CD14-positive monocyte (primary cell): ENCODE data around the gene CDKN1C. TPM values are rescaled to one million over a fixed set of nuclear protein-coding genes. Genes with fewer than 3 reads are reported as not detected.

ENCODE experiments used
- DNase-seq, 3 donors: peaks; one replicate each; pipeline ENCODE4 v3.0.0-alpha.2; 2011 to 2022
- H2AFZ ChIP-seq: 2 replicates; pipeline ENCODE4 v1.6.0; 2012; ENCODE audit warnings: mild to moderate bottlenecking, low read depth, low read length, inconsistent platforms; ENCODE audit not compliant: insufficient read depth, poor library complexity, severe bottlenecking
- H3K27ac ChIP-seq, 2 donors: 1 replicate in 1 of 2; 2 replicates in 1 of 2; pipeline ENCODE4 v1.5.1; 2012 to 2013; ENCODE audit warnings: low read length in 2 of 2, control low read depth in 1 of 2, inconsistent platforms in 1 of 2, low read depth in 1 of 2, mild to moderate bottlenecking in 1 of 2
- H3K27me3 ChIP-seq, 2 donors: one replicate each; pipeline versions ENCODE4 v1.6.0 to v1.6.1; 2011 to 2013; ENCODE audit warnings: low read length in 2 of 2; ENCODE audit not compliant: control insufficient read depth in 2 of 2, insufficient read depth in 2 of 2
- H3K36me3 ChIP-seq, 2 donors: replicated peaks in 1 of 2; 1 replicate in 1 of 2; 2 replicates in 1 of 2; pipeline versions ENCODE4 v1.5.1 to v1.6.1; 2012 to 2013; ENCODE audit warnings: low read length in 2 of 2, control low read depth in 1 of 2, inconsistent platforms in 1 of 2, mild to moderate bottlenecking in 1 of 2; ENCODE audit not compliant: insufficient read depth in 2 of 2, control insufficient read depth in 1 of 2
- H3K4me1 ChIP-seq, 2 donors: 1 replicate in 1 of 2; 2 replicates in 1 of 2; pipeline versions ENCODE4 v1.5.1 to v1.6.1; 2012 to 2013; ENCODE audit warnings: low read length in 2 of 2, control low read depth in 1 of 2, inconsistent platforms in 1 of 2, mild to moderate bottlenecking in 1 of 2, moderate library complexity in 1 of 2; ENCODE audit not compliant: insufficient read depth in 2 of 2, control insufficient read depth in 1 of 2
- H3K4me2 ChIP-seq: replicated peaks from 2 replicates; pipeline ENCODE3; 2012; ENCODE audit warnings: low read length, moderate library complexity, mild to moderate bottlenecking; ENCODE audit not compliant: poor library complexity, severe bottlenecking; ENCODE audit errors: extremely low read depth
- H3K4me3 ChIP-seq, 3 experiments: fragments of 200-600 bp in 1 of 3; sonication (generic) in 1 of 3; replicated peaks in 1 of 3; 1 replicate in 2 of 3; 2 replicates in 1 of 3; pipeline ENCODE4 v1.5.1; 2011 to 2013; ENCODE audit warnings: low read length in 3 of 3, mild to moderate bottlenecking in 3 of 3, control low read depth in 2 of 3, low read depth in 2 of 3, inconsistent platforms in 1 of 3, moderate library complexity in 1 of 3
- H3K79me2 ChIP-seq: 2 replicates; pipeline ENCODE4 v1.6.0; 2012; ENCODE audit warnings: mild to moderate bottlenecking, control low read depth, inconsistent platforms, low read length, moderate library complexity; ENCODE audit not compliant: insufficient read depth
- H3K9ac ChIP-seq: 2 replicates; pipeline ENCODE4 v1.6.0; 2017; ENCODE audit warnings: low read length, mild to moderate bottlenecking; ENCODE audit not compliant: insufficient read depth, poor library complexity, severe bottlenecking
- H3K9me3 ChIP-seq, 2 donors: replicated peaks in 1 of 2; 1 replicate in 1 of 2; 2 replicates in 1 of 2; pipeline versions ENCODE4 v1.5.1 to v1.6.1; 2012 to 2013; ENCODE audit warnings: low read length in 2 of 2, control low read depth in 1 of 2; ENCODE audit not compliant: control insufficient read depth in 1 of 2, insufficient read depth in 1 of 2
- H4K20me1 ChIP-seq: 2 replicates; pipeline ENCODE4 v1.6.0; 2012; ENCODE audit warnings: mild to moderate bottlenecking, low read length, control low read depth, moderate library complexity; ENCODE audit not compliant: insufficient read depth
- H3K27ac Mint-ChIP-seq, 7 donors: one replicate each; pipeline ENCODE4 v1.8.0; 2020; ENCODE audit warnings: mild to moderate bottlenecking in 7 of 7, mixed read lengths in 7 of 7, moderate library complexity in 6 of 7, inconsistent platforms in 2 of 7
- H3K27me3 Mint-ChIP-seq, 3 donors: one replicate each; pipeline ENCODE4 v1.8.0; 2021 to 2022; ENCODE audit warnings: low read depth in 3 of 3, mild to moderate bottlenecking in 3 of 3, mixed read lengths in 3 of 3, moderate library complexity in 3 of 3, inconsistent platforms in 1 of 3
- H3K36me3 Mint-ChIP-seq, 2 donors: one replicate each; pipeline ENCODE4 v1.8.0; 2020; ENCODE audit warnings: mixed read lengths in 2 of 2, inconsistent platforms in 1 of 2, mild to moderate bottlenecking in 1 of 2
- H3K4me1 Mint-ChIP-seq: one replicate; pipeline ENCODE4 v1.8.0; 2020; ENCODE audit warnings: mild to moderate bottlenecking, mixed read lengths
- H3K4me3 Mint-ChIP-seq, 2 donors: one replicate each; pipeline ENCODE4 v1.8.0; 2020; ENCODE audit warnings: mild to moderate bottlenecking in 2 of 2, mixed read lengths in 2 of 2, moderate library complexity in 1 of 2
- H3K9me3 Mint-ChIP-seq, 7 donors: one replicate each; pipeline ENCODE4 v1.8.0; 2020 to 2022; ENCODE audit warnings: mixed read lengths in 7 of 7, mild to moderate bottlenecking in 6 of 7, moderate library complexity in 6 of 7, inconsistent platforms in 2 of 7
- WGBS: methylation state at CpG from one replicate; pipeline ENCODE4 v1.1.5; 2013; ENCODE audit warnings: missing lambda C conversion rate; ENCODE audit not compliant: insufficient coverage; 5-methylcytosine and 5-hydroxymethylcytosine counted together
- intact Hi-C, 2 donors: fragments of 100-400 bp; cut with micrococcal nuclease; formaldehyde crosslinking; loops; one replicate each; pipeline versions ENCODE4 v1.15.0 to v1.15.1; 2023
- polyA plus RNA-seq, 3 donors: library from polyadenylated mRNA; depleted of rRNA in 1 of 3; unstranded in 2 of 3; stranded (reverse) in 1 of 3; fragments of 300-500 nt in 2 of 3; fragments of >200 nt in 1 of 3; fragmentation: Illumina TruSeq in 2 of 3; gene quantifications; 1 replicate in 2 of 3; 2 replicates in 1 of 3; pipeline ENCODE4 v1.2.3, GENCODE V29; 2012 to 2021
- TF ChIP-seq, protein P1 (sequence below): fragments of 200-600 bp; IDR thresholded peaks from one replicate; pipeline ENCODE4 v1.8.0; 2022; ENCODE audit warnings: antibody characterized with exemption, mild to moderate bottlenecking

CDKN1C gene
- polyA plus RNA-seq, 3 donors, result 3.2 to 36.4 (median 4.7) TPM

- H2AFZ ChIP-seq, result peak overlapping the region; percentile 76
- intact Hi-C loops, result no loop called here
- peaks cover 0 to 2% of the 10 kb centered on the region in 2 donors for H3K27me3 ChIP-seq
- peak overlapping the region; percentile 23 to 68 for H3K27ac ChIP-seq
- peaks cover 7 to 14% of the 10 kb centered on the region in 2 donors for H3K36me3 Mint-ChIP-seq
- peak overlapping the region; percentile 26 to 88 (median 77) for H3K27ac Mint-ChIP-seq
- H3K4me3 ChIP-seq, result peak overlapping the region in 2 of 3 experiments; percentile 49 to 77
- H3K4me2 ChIP-seq, result peak overlapping the region; percentile 88
- H3K27me3 Mint-ChIP-seq, result peaks cover 4 to 24% (median 10%) of the 10 kb centered on the region in 3 donors
- H3K9ac ChIP-seq, result peak overlapping the region; percentile 63
- no peaks in the 10 kb centered on the region for H3K79me2 ChIP-seq
- peaks cover 31% of the 10 kb centered on the region for H3K4me1 Mint-ChIP-seq
- peak; percentile 61 to 64 (median 63) for DNase-seq
- no peaks in the 10 kb centered on the region for H3K36me3 ChIP-seq
- TF ChIP-seq, protein P1, sequence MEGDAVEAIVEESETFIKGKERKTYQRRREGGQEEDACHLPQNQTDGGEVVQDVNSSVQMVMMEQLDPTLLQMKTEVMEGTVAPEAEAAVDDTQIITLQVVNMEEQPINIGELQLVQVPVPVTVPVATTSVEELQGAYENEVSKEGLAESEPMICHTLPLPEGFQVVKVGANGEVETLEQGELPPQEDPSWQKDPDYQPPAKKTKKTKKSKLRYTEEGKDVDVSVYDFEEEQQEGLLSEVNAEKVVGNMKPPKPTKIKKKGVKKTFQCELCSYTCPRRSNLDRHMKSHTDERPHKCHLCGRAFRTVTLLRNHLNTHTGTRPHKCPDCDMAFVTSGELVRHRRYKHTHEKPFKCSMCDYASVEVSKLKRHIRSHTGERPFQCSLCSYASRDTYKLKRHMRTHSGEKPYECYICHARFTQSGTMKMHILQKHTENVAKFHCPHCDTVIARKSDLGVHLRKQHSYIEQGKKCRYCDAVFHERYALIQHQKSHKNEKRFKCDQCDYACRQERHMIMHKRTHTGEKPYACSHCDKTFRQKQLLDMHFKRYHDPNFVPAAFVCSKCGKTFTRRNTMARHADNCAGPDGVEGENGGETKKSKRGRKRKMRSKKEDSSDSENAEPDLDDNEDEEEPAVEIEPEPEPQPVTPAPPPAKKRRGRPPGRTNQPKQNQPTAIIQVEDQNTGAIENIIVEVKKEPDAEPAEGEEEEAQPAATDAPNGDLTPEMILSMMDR, result no peak
- 50% methylated on average over 2 of the region's 4 CpGs for WGBS
- peaks cover 3% of the 10 kb centered on the region for H4K20me1 ChIP-seq
- H3K4me3 Mint-ChIP-seq, result peak overlapping the region; percentile 72 to 82
- no peaks in the 10 kb centered on the region for H3K9me3 ChIP-seq
- H3K4me1 ChIP-seq, result peaks cover 29 to 30% of the 10 kb centered on the region in 2 donors
- H3K9me3 Mint-ChIP-seq, result peaks cover 0 to 2% (median 0%) of the 10 kb centered on the region in 7 donors
Observed at GRCh38 chr11:2892967-2893528, 7.5 kb upstream of the CDKN1C start.

DNA sequence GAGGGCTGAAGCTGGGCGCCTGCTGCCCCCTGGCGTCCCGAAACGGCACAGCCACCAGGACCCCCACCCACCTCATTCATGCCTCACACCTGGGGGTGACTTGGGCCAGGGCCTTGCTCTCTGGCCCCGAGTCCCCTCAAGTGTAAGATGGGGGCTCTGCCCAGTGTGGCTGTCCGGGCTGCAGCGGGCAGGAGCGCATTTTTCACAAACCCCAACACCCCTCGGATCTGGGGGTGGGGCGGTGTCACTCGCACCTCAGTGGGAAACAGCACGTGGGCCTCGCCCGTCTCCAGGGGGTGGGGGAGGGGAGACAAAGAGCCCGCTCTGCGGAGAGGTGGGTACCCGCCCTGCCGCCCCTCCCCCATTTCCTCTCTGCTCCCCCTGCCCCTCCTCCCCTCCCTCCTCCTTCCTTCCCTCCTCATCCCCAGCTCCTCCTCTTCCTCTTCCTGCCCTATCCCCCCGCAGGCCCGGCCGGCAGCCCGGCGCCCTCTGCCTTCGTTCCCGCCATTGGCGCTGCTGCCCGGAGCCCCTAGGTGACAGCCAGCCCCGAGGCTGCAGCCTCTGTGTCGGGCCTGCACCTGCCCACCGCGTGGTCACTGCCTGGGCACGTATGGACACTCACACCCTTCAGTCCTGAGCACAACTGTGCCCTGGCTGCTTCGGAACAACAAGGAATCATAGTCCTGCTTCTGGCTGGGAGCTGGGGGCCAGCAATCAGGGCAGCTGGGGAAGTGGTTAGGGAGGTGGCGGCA, 6.8 kb upstream of the CDKN1C start:
- peak overlapping the region; percentile 76 for H2AFZ ChIP-seq
- peaks cover 0 to 8% of the 10 kb centered on the region in 2 donors for H3K27me3 ChIP-seq
- no peaks in the 10 kb centered on the region for H3K79me2 ChIP-seq
- Mint-ChIP-seq H3K36me3 (peaks cover 2 to 10% of the 10 kb centered on the region in 2 donors), H3K9me3 (no peaks in the 10 kb centered on the region), H3K27ac (peak overlapping the region; percentile 56 to 88 (median 77)), H3K27me3 (peaks cover 10 to 29% (median 14%) of the 10 kb centered on the region in 3 donors), H3K4me3 (peak overlapping the region; percentile 72 to 82), H3K4me1 (peaks cover 25% of the 10 kb centered on the region)
- 0% methylated on average over 19 of the region's 34 CpGs for WGBS
- no peaks in the 10 kb centered on the region for H3K9me3 ChIP-seq
- peak in 2 of 3 donors; percentile 39 to 54 for DNase-seq
- peaks cover 22 to 23% of the 10 kb centered on the region in 2 donors for H3K4me1 ChIP-seq
- H3K4me2 ChIP-seq, result peak overlapping the region; percentile 88
- H3K9ac ChIP-seq, result peak overlapping the region; percentile 63
- intact Hi-C loops, result no loop called here
- H3K36me3 ChIP-seq, result no peaks in the 10 kb centered on the region
- H4K20me1 ChIP-seq, result peaks cover 8% of the 10 kb centered on the region
- peak overlapping the region; percentile 30 to 77 (median 49) for H3K4me3 ChIP-seq
- TF ChIP-seq, protein P1, result peak; percentile 93
- peak overlapping the region; percentile 23 to 68 for H3K27ac ChIP-seq
